Neural progenitor cell (in vitro differentiated cells): Measurements from ENCODE around the gene ZNRD2. TPM values are rescaled to one million over a fixed set of nuclear protein-coding genes. Genes with fewer than 3 reads are reported as not detected.

Experiments used
- DNase-seq: peaks from one replicate; pipeline ENCODE4 v3.0.0-alpha.2; 2016; ENCODE audit warnings: low spot score
- H2AFZ ChIP-seq: fragments of 200-600 bp; sonication (generic); replicated peaks from 2 replicates; pipeline ENCODE4 v1.6.1; 2016; ENCODE audit warnings: antibody characterized with exemption
- H3F3A ChIP-seq: fragments of 200-600 bp; sonication (generic); 2 replicates; pipeline ENCODE4 v1.6.1; 2016; ENCODE audit warnings: antibody characterized with exemption, low read depth
- H3K27ac ChIP-seq: fragments of 200-600 bp; sonication (generic); 2 replicates; pipeline ENCODE4 v1.5.1; 2016; ENCODE audit warnings: mild to moderate bottlenecking
- H3K27me3 ChIP-seq: fragments of 200-600 bp; sonication (generic); 2 replicates; pipeline ENCODE4 v1.6.1; 2016; ENCODE audit warnings: mild to moderate bottlenecking, moderate library complexity
- H3K36me3 ChIP-seq: fragments of 200-600 bp; sonication (generic); 2 replicates; pipeline ENCODE4 v1.5.1; 2016
- H3K4me1 ChIP-seq: fragments of 200-600 bp; sonication (generic); 2 replicates; pipeline ENCODE4 v1.6.1; 2016; ENCODE audit warnings: mixed run types
- H3K4me2 ChIP-seq: fragments of 200-600 bp; sonication (generic); 2 replicates; pipeline ENCODE4 v1.6.1; 2016
- H3K4me3 ChIP-seq: fragments of 200-600 bp; sonication (generic); 2 replicates; pipeline ENCODE4 v1.5.1; 2016
- H3K79me2 ChIP-seq: fragments of 200-600 bp; sonication (generic); 2 replicates; pipeline ENCODE4 v1.6.1; 2016; ENCODE audit warnings: low read depth
- H3K9ac ChIP-seq: fragments of 200-600 bp; sonication (generic); 2 replicates; pipeline ENCODE4 v1.6.1; 2016
- H3K9me3 ChIP-seq: fragments of 200-600 bp; sonication (generic); 2 replicates; pipeline ENCODE4 v1.5.1; 2016; ENCODE audit warnings: low read depth
- H4K20me1 ChIP-seq: fragments of 200-600 bp; sonication (generic); 2 replicates; pipeline ENCODE4 v1.6.1; 2016; ENCODE audit warnings: low read depth
- H3K27ac Mint-ChIP-seq: 3 replicates; pipeline ENCODE4 v1.8.0; 2021; ENCODE audit warnings: mixed read lengths
- H3K27me3 Mint-ChIP-seq: 2 replicates; pipeline ENCODE4 v1.8.0; 2022; ENCODE audit warnings: low read depth, mild to moderate bottlenecking, inconsistent platforms, moderate library complexity, mixed read lengths; ENCODE audit not compliant: insufficient read depth
- H3K36me3 Mint-ChIP-seq: 3 replicates; pipeline ENCODE4 v1.8.0; 2021; ENCODE audit warnings: mixed read lengths
- H3K4me1 Mint-ChIP-seq: 3 replicates; pipeline ENCODE4 v1.8.0; 2021; ENCODE audit warnings: mixed read lengths
- H3K4me3 Mint-ChIP-seq: 3 replicates; pipeline ENCODE4 v1.8.0; 2021; ENCODE audit warnings: mild to moderate bottlenecking, moderate library complexity, mixed read lengths
- H3K9me3 Mint-ChIP-seq: 3 replicates; pipeline ENCODE4 v1.8.0; 2020; ENCODE audit warnings: mixed read lengths
- EZH2 ChIP-seq: fragments of 200-600 bp; sonication (generic); IDR thresholded peaks from 2 replicates; pipeline ENCODE4 v1.6.1; 2017; ENCODE audit warnings: antibody characterized with exemption, mild to moderate bottlenecking, moderate library complexity
- EZH2phosphoT487 ChIP-seq: fragments of 200-600 bp; sonication (generic); IDR thresholded peaks from 2 replicates; pipeline ENCODE4 v1.6.1; 2017; ENCODE audit warnings: antibody characterized with exemption
- total RNA-seq: library from RNA; depleted of rRNA; stranded (reverse); fragments of >200 nt; gene quantifications from 2 replicates; pipeline ENCODE4 v1.2.3, GENCODE V29; 2015; ENCODE audit warnings: low replicate concordance
- TF ChIP-seq, protein P1 (sequence below): fragments of 200-600 bp; sonication (generic); IDR thresholded peaks from 2 replicates; pipeline ENCODE4 v1.5.1; 2017; ENCODE audit warnings: antibody characterized with exemption, mild to moderate bottlenecking

Gene ZNRD2
- total RNA-seq, 1 donor from 2014 or later: 15.5 TPM

DNA sequence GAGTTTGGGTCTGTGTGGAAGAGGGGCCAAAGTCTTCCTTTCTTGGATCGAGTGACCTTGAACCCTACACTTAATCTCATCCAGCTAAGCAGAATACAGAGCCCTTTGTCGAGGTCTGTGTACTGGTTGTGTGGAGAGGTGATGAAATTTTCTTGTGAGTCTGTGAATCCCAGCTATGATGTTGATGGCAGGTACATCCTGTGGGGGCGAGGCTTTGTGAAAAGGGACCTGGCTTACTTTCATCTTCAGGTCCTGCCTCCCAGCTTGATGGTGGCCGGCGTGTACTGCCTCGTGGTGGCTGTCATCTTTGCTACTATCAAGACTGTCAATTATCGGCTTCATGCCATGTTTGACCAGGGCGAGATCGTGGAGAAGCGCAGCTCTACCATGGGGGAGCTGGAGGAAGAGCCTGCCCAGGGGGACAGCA, 46.3 kb downstream of the ZNRD2 start:
- TF ChIP-seq, protein P1, sequence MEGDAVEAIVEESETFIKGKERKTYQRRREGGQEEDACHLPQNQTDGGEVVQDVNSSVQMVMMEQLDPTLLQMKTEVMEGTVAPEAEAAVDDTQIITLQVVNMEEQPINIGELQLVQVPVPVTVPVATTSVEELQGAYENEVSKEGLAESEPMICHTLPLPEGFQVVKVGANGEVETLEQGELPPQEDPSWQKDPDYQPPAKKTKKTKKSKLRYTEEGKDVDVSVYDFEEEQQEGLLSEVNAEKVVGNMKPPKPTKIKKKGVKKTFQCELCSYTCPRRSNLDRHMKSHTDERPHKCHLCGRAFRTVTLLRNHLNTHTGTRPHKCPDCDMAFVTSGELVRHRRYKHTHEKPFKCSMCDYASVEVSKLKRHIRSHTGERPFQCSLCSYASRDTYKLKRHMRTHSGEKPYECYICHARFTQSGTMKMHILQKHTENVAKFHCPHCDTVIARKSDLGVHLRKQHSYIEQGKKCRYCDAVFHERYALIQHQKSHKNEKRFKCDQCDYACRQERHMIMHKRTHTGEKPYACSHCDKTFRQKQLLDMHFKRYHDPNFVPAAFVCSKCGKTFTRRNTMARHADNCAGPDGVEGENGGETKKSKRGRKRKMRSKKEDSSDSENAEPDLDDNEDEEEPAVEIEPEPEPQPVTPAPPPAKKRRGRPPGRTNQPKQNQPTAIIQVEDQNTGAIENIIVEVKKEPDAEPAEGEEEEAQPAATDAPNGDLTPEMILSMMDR: no peak
- TF ChIP-seq EZH2phosphoT487 (no peak), EZH2 (no peak)
- peak overlapping the region; percentile 64 for H3K27ac Mint-ChIP-seq
- no peaks in the 10 kb centered on the region for H3K9me3 ChIP-seq
- H3K36me3 Mint-ChIP-seq: peaks cover 5% of the 10 kb centered on the region
- H3K9ac ChIP-seq: peak overlapping the region; percentile 61
- no peak overlapping the region for H3K27ac ChIP-seq
- no peaks in the 10 kb centered on the region for H3K9me3 Mint-ChIP-seq
- H3F3A ChIP-seq: peaks cover 19% of the 10 kb centered on the region
- H3K4me3 Mint-ChIP-seq: peak overlapping the region; percentile 92
- H3K27me3 Mint-ChIP-seq: peaks cover 7% of the 10 kb centered on the region
- H3K4me3 ChIP-seq: peak overlapping the region; percentile 80
- peaks cover 46% of the 10 kb centered on the region for H3K79me2 ChIP-seq
- H4K20me1 ChIP-seq: peaks cover 27% of the 10 kb centered on the region
- H3K36me3 ChIP-seq: no peaks in the 10 kb centered on the region
- no peak overlapping the region for H2AFZ ChIP-seq
- H3K4me2 ChIP-seq: peak overlapping the region; percentile 96
- peaks cover 19% of the 10 kb centered on the region for H3K4me1 ChIP-seq
- no peak for DNase-seq
- peaks cover 22% of the 10 kb centered on the region for H3K4me1 Mint-ChIP-seq
- H3K27me3 ChIP-seq: no peaks in the 10 kb centered on the region

DNA sequence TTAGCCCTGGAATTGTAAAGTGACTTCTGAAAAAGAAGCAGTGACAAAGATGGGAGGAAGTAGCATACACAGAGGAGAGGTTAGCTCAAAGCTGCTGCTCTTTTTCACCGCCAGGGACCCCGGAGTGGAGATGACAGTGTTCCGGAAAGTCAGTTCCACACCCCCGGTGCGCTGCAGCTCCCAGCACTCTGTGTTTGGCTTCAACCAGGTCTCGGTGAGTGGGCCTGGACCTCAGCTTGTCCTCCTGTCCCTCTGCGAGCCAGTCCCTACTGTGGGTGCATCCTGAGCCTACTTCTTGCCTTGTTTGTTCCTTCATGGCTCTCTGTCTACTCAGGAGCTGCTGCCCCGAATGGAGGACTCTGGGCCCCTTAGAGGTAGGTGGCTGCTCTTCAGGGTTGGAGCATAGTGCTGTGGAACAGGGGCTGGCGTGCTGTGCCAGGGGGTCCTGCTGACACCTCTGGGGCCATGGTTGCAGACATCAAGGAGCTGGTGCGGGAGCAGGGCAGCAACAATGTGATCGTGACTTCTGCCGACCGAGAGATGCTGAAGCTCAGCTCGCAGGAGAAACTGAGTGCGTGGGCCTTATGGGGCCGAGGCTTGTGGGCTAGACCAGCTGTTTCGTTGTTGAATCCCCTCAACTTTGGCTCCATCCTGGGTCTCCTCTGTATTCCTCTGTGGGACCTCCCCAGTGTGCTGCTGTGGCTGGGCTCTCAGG, 47.0 kb downstream of the ZNRD2 start:
- H2AFZ ChIP-seq: no peak overlapping the region
- H3K79me2 ChIP-seq: peaks cover 41% of the 10 kb centered on the region
- no peaks in the 10 kb centered on the region for H3K36me3 ChIP-seq
- H3K9me3 ChIP-seq: no peaks in the 10 kb centered on the region
- peaks cover 20% of the 10 kb centered on the region for H4K20me1 ChIP-seq
- TF ChIP-seq, protein P1: no peak
- TF ChIP-seq EZH2 (no peak), EZH2phosphoT487 (no peak)
- DNase-seq: no peak
- Mint-ChIP-seq H3K27ac (no peak overlapping the region), H3K4me3 (peak overlapping the region; percentile 92), H3K4me1 (peaks cover 17% of the 10 kb centered on the region), H3K27me3 (peaks cover 7% of the 10 kb centered on the region), H3K9me3 (no peaks in the 10 kb centered on the region), H3K36me3 (peaks cover 5% of the 10 kb centered on the region)
- H3K4me2 ChIP-seq: peak overlapping the region; percentile 96
- H3K4me3 ChIP-seq: no peak overlapping the region
- no peak overlapping the region for H3K9ac ChIP-seq
- H3K27ac ChIP-seq: no peak overlapping the region
- H3K27me3 ChIP-seq: no peaks in the 10 kb centered on the region
- H3K4me1 ChIP-seq: peaks cover 15% of the 10 kb centered on the region
- peaks cover 14% of the 10 kb centered on the region for H3F3A ChIP-seq

DNA sequence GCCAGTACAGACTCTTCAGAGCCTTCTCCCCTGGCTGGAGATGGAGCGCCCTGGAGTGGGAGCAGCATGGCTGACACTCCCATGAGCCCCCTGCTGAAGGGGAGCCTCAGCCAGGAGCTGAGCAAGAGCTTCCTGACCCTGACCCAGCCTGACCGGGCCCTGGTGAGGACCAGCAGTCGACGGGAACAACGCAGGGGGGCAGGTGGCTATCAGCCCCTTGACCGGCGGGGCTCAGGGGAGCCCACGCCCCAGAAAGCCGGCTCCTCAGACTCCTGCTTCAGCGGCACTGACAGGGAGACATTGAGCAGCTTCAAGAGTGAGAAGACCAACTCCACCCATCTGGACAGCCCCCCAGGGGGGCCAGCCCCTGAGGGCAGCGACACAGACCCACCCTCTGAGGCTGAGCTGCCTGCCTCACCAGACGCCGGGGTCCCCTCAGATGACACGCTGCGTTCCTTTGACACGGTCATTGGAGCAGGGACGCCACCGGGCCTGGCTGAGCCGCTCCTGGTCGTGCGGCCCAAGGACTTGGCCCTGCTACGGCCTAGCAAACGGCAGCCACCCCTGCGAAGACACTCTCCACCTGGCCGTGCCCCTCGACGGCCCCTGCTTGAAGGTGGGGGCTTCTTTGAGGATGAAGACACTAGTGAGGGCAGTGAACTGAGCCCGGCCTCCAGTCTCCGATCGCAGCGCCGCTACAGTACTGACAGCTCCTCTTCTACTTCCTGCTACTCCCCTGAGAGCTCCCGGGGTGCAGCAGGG, 47.9 kb downstream of the ZNRD2 start:
- no peak overlapping the region for H3K27ac Mint-ChIP-seq
- H3K36me3 Mint-ChIP-seq: peaks cover 7% of the 10 kb centered on the region
- DNase-seq: no peak
- Histone ChIP-seq H3K9me3 (no peaks in the 10 kb centered on the region), H3F3A (peaks cover 12% of the 10 kb centered on the region), H3K4me1 (peaks cover 10% of the 10 kb centered on the region), H3K27me3 (no peaks in the 10 kb centered on the region), H3K36me3 (no peaks in the 10 kb centered on the region), H3K79me2 (peaks cover 32% of the 10 kb centered on the region), H3K4me2 (no peak overlapping the region), H3K4me3 (no peak overlapping the region), H4K20me1 (peaks cover 12% of the 10 kb centered on the region), H3K9ac (no peak overlapping the region), H3K27ac (no peak overlapping the region), H2AFZ (no peak overlapping the region)
- H3K9me3 Mint-ChIP-seq: no peaks in the 10 kb centered on the region
- peaks cover 13% of the 10 kb centered on the region for H3K4me1 Mint-ChIP-seq
- peak overlapping the region; percentile 92 for H3K4me3 Mint-ChIP-seq
- H3K27me3 Mint-ChIP-seq: peaks cover 7% of the 10 kb centered on the region
- TF ChIP-seq EZH2 (no peak), EZH2phosphoT487 (no peak)
- TF ChIP-seq, protein P1: no peak
